Measurements from ENCODE around the gene ATP1A2.

Gene ATP1A2

GRCh38 chr1:160130939-160131338, 15.4 kb downstream of the ATP1A2 start:
- no peak for TF ChIP-seq CTCF (IDR thresholded peaks at IDR 0.05; ENCODE audit: insufficient read depth, low read length, missing control alignments)
- no peak overlapping the region for H3K4me3 ChIP-seq (ENCODE audit: low read depth, low read length)
- ChIA-PET CTCF (interaction anchor here (0.7 to 2.2 kb wide), 4 partner anchors 16 to 161 kb away, joined by 3 to 8 read pairs (median 4); no protein-coding TSS in a partner anchor), POLR2A (no interaction called here)
- no peak for DNase-seq (ENCODE audit: low read depth, low spot score)

- DNase-seq (ENCODE audit: low read depth, low spot score), result no peak
- TF ChIP-seq CTCF (IDR thresholded peaks at IDR 0.05; ENCODE audit: insufficient read depth, low read length, missing control alignments), result no peak
- CTCF ChIA-PET, result interaction anchor here (1.1 kb wide), 1 partner anchor 9 kb away, joined by 3 read pairs; no protein-coding TSS in a partner anchor
- POLR2A ChIA-PET, result no interaction called here
- H3K4me3 ChIP-seq (ENCODE audit: low read depth, low read length), result no peak overlapping the region
Measured at GRCh38 chr1:160131803-160132565, 16.4 kb downstream of the ATP1A2 start.

GRCh38 chr1:160133990-160134770, 18.6 kb downstream of the ATP1A2 start:
- H3K4me3 ChIP-seq (ENCODE audit: low read depth, low read length), result no peak overlapping the region
- ChIA-PET CTCF (no interaction called here), POLR2A (no interaction called here)
- no peak for TF ChIP-seq CTCF (IDR thresholded peaks at IDR 0.05; ENCODE audit: insufficient read depth, low read length, missing control alignments)
- no peak for DNase-seq (ENCODE audit: low read depth, low spot score)

- ChIA-PET POLR2A (no interaction called here), CTCF (no interaction called here)
- TF ChIP-seq CTCF (IDR thresholded peaks at IDR 0.05; ENCODE audit: insufficient read depth, low read length, missing control alignments), result no peak
- H3K4me3 ChIP-seq (ENCODE audit: low read depth, low read length), result no peak overlapping the region
- DNase-seq (ENCODE audit: low read depth, low spot score), result no peak
Measured at GRCh38 chr1:160134791-160135572, 19.4 kb downstream of the ATP1A2 start.

GRCh38 chr1:160136121-160136925, 20.8 kb downstream of the ATP1A2 start:
- CTCF ChIA-PET, result no interaction called here
- H3K4me3 ChIP-seq (ENCODE audit: low read depth, low read length), result no peak overlapping the region
- POLR2A ChIA-PET, result no interaction called here
- TF ChIP-seq CTCF (IDR thresholded peaks at IDR 0.05; ENCODE audit: insufficient read depth, low read length, missing control alignments), result no peak
- DNase-seq (ENCODE audit: low read depth, low spot score), result no peak

Data from AG04449 (cell line).